Esophagus muscularis mucosa (tissue), 4 donors: ENCODE results near the gene ANP32B. TPM values are rescaled to one million over a fixed set of nuclear protein-coding genes. Genes with fewer than 3 reads are reported as not detected.

Source experiments
- DNase-seq: peaks from one replicate; pipeline ENCODE4 v3.0.0-alpha.2; 2017; ENCODE audit errors: extremely low spot score
- H3K27ac ChIP-seq, 4 donors: fragments of 200-600 bp; sonication (generic); replicated peaks in 1 of 4; 1 replicate in 3 of 4; 2 replicates in 1 of 4; pipeline ENCODE4 v1.5.1; 2016 to 2019; ENCODE audit warnings: mild to moderate bottlenecking in 1 of 4
- H3K27me3 ChIP-seq, 4 donors: fragments of 200-600 bp; sonication (generic); one replicate each; pipeline versions ENCODE4 v1.5.1 to v1.6.0; 2016 to 2019
- H3K36me3 ChIP-seq, 4 donors: fragments of 200-600 bp; sonication (generic); one replicate each; pipeline ENCODE4 v1.5.1; 2016 to 2019
- H3K4me1 ChIP-seq, 4 donors: fragments of 200-600 bp; sonication (generic); one replicate each; pipeline ENCODE4 v1.5.1; 2016 to 2019
- H3K4me3 ChIP-seq, 4 donors: fragments of 200-600 bp; sonication (generic); 1 replicate in 2 of 4; 2 replicates in 2 of 4; pipeline ENCODE4 v1.5.1; 2016 to 2019; ENCODE audit warnings: mild to moderate bottlenecking in 4 of 4, moderate library complexity in 1 of 4
- H3K9me3 ChIP-seq, 4 donors: fragments of 200-600 bp; sonication (generic); 1 replicate in 3 of 4; 2 replicates in 1 of 4; pipeline ENCODE4 v1.5.1; 2016 to 2019
- CTCF ChIP-seq, 3 experiments: fragments of 200-600 bp in 2 of 3; fragments of 450-650 bp in 1 of 3; sonication (generic) in 2 of 3; IDR thresholded peaks; one replicate each; pipeline ENCODE4 v1.5.1; 2017 to 2019; ENCODE audit warnings: antibody characterized with exemption in 3 of 3, mild to moderate bottlenecking in 2 of 3, moderate library complexity in 1 of 3
- EP300 ChIP-seq: sonication (generic); formaldehyde crosslinking; IDR thresholded peaks from one replicate; pipeline ENCODE4 v1.6.1; 2017; ENCODE audit warnings: antibody characterized with exemption
- POLR2A ChIP-seq: fragments of 450-650 bp; IDR thresholded peaks from one replicate; pipeline ENCODE4 v1.6.1; 2017; ENCODE audit warnings: antibody characterized with exemption, moderate library complexity, mild to moderate bottlenecking, low read depth
- POLR2AphosphoS5 ChIP-seq, 2 donors: sonication (generic); formaldehyde crosslinking; IDR thresholded peaks; one replicate each; pipeline ENCODE4 v1.6.1; 2017; ENCODE audit warnings: antibody characterized with exemption in 2 of 2
- WGBS: methylation state at CpG from one replicate; pipeline ENCODE4 v1.1.5; 2018; 5-methylcytosine and 5-hydroxymethylcytosine counted together
- intact Hi-C: fragments of 100-400 bp; cut with DNase I; formaldehyde crosslinking; loops from one replicate; pipeline ENCODE4 v1.15.1; 2023
- total RNA-seq, 4 donors: library from RNA; depleted of rRNA; stranded (reverse); fragments of >200 nt; gene quantifications; one replicate each; pipeline versions ENCODE4 v1.1.0 to v1.2.1, GENCODE V29; 2016

ANP32B gene
- total RNA-seq, 4 donors from 2014 or later: 30.2 to 52.7 (median 39.9) TPM

GRCh38 chr9:98037357-98037756 is 54.2 kb downstream of the ANP32B start:
- Histone ChIP-seq H3K4me3 (no peak overlapping the region), H3K36me3 (no peaks in the 10 kb centered on the region), H3K9me3 (no peaks in the 10 kb centered on the region), H3K27ac (peak overlapping the region in 1 of 4 donors; percentile 11), H3K4me1 (peaks cover 0 to 10% (median 6%) of the 10 kb centered on the region in 4 donors), H3K27me3 (peaks cover 0 to 7% (median 0%) of the 10 kb centered on the region in 4 donors)
- no peak for TF ChIP-seq EP300
- TF ChIP-seq POLR2AphosphoS5 (IDR thresholded peaks at IDR 0.05): peak in 1 of 2 donors; percentile 29
- DNase-seq: no peak
- intact Hi-C loops: no loop called here

- intact Hi-C loops: no loop called here
- peaks cover 0 to 7% (median 0%) of the 10 kb centered on the region in 4 donors for H3K27me3 ChIP-seq
- no peaks in the 10 kb centered on the region for H3K36me3 ChIP-seq
- TF ChIP-seq EP300 (no peak), CTCF (IDR thresholded peaks at IDR 0.05) (no peak), POLR2AphosphoS5 (IDR thresholded peaks at IDR 0.05) (no peak), POLR2A (no peak)
- DNase-seq: no peak
- 81% methylated on average over 8 of the region's 8 CpGs for WGBS
- no peaks in the 10 kb centered on the region for H3K9me3 ChIP-seq
- H3K4me3 ChIP-seq: no peak overlapping the region
- H3K4me1 ChIP-seq: peaks cover 0 to 10% (median 6%) of the 10 kb centered on the region in 4 donors
- H3K27ac ChIP-seq: no peak overlapping the region
Measured at GRCh38 chr9:98038958-98039357, 55.8 kb downstream of the ANP32B start.

- Histone ChIP-seq H3K36me3 (no peaks in the 10 kb centered on the region), H3K27ac (no peak overlapping the region), H3K4me1 (peaks cover 0 to 10% (median 4%) of the 10 kb centered on the region in 4 donors), H3K9me3 (no peaks in the 10 kb centered on the region), H3K4me3 (no peak overlapping the region), H3K27me3 (peaks cover 0 to 7% (median 0%) of the 10 kb centered on the region in 4 donors)
- no peak for TF ChIP-seq POLR2A
- TF ChIP-seq EP300: no peak
- TF ChIP-seq CTCF (IDR thresholded peaks at IDR 0.05): no peak
- TF ChIP-seq POLR2AphosphoS5 (IDR thresholded peaks at IDR 0.05): no peak
- intact Hi-C loops: no loop called here
- 61% methylated on average over 7 of the region's 10 CpGs for WGBS
- DNase-seq: no peak
Measured at GRCh38 chr9:98039607-98040017, 56.5 kb downstream of the ANP32B start.

GRCh38 chr9:98040212-98040611 is 57.1 kb downstream of the ANP32B start:
- H3K36me3 ChIP-seq: no peaks in the 10 kb centered on the region
- no peak overlapping the region for H3K27ac ChIP-seq
- TF ChIP-seq POLR2AphosphoS5 (IDR thresholded peaks at IDR 0.05): no peak
- TF ChIP-seq EP300: no peak
- TF ChIP-seq POLR2A: no peak
- TF ChIP-seq CTCF (IDR thresholded peaks at IDR 0.05): no peak
- peaks cover 0 to 10% (median 0%) of the 10 kb centered on the region in 4 donors for H3K4me1 ChIP-seq
- peaks cover 0 to 7% (median 0%) of the 10 kb centered on the region in 4 donors for H3K27me3 ChIP-seq
- intact Hi-C loops: no loop called here
- no peaks in the 10 kb centered on the region for H3K9me3 ChIP-seq
- no peak overlapping the region for H3K4me3 ChIP-seq
- 94% methylated on average over 6 of the region's 6 CpGs for WGBS
- DNase-seq: no peak

GRCh38 chr9:98043915-98044314 is 60.8 kb downstream of the ANP32B start:
- intact Hi-C loops: no loop called here
- DNase-seq: no peak
- H3K27me3 ChIP-seq: peaks cover 0 to 7% (median 0%) of the 10 kb centered on the region in 4 donors
- H3K4me1 ChIP-seq: no peaks in the 10 kb centered on the region
- H3K36me3 ChIP-seq: no peaks in the 10 kb centered on the region
- no peak overlapping the region for H3K4me3 ChIP-seq
- TF ChIP-seq CTCF (IDR thresholded peaks at IDR 0.05) (no peak), EP300 (no peak), POLR2AphosphoS5 (IDR thresholded peaks at IDR 0.05) (no peak), POLR2A (no peak)
- no peak overlapping the region for H3K27ac ChIP-seq
- WGBS: 76% methylated on average over 5 of the region's 5 CpGs
- H3K9me3 ChIP-seq: no peaks in the 10 kb centered on the region
